Peyer's patch (tissue), 4 donors: Measurements from ENCODE around the gene CNRIP1.

ENCODE experiments used
- POLR2A ChIP-seq, 2 donors: fragments of 450-650 bp; IDR thresholded peaks; one replicate each; pipeline ENCODE4 v1.5.1; 2017; ENCODE audit warnings: antibody characterized with exemption in 2 of 2, mild to moderate bottlenecking in 2 of 2, moderate library complexity in 2 of 2
- TF ChIP-seq, protein P1 (sequence below), 6 experiments: fragments of 450-650 bp in 4 of 6; fragments of 200-600 bp in 2 of 6; sonication (generic) in 1 of 6; IDR thresholded peaks; one replicate each; pipeline ENCODE4 v1.5.1; 2017 to 2019; ENCODE audit warnings: antibody characterized with exemption in 6 of 6, mild to moderate bottlenecking in 3 of 6, moderate library complexity in 1 of 6

- TF ChIP-seq, protein P1, sequence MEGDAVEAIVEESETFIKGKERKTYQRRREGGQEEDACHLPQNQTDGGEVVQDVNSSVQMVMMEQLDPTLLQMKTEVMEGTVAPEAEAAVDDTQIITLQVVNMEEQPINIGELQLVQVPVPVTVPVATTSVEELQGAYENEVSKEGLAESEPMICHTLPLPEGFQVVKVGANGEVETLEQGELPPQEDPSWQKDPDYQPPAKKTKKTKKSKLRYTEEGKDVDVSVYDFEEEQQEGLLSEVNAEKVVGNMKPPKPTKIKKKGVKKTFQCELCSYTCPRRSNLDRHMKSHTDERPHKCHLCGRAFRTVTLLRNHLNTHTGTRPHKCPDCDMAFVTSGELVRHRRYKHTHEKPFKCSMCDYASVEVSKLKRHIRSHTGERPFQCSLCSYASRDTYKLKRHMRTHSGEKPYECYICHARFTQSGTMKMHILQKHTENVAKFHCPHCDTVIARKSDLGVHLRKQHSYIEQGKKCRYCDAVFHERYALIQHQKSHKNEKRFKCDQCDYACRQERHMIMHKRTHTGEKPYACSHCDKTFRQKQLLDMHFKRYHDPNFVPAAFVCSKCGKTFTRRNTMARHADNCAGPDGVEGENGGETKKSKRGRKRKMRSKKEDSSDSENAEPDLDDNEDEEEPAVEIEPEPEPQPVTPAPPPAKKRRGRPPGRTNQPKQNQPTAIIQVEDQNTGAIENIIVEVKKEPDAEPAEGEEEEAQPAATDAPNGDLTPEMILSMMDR (IDR thresholded peaks at IDR 0.05), result no peak
- no peak for TF ChIP-seq POLR2A (IDR thresholded peaks at IDR 0.05)
Observed at GRCh38 chr2:68320118-68320641, 431 bp upstream of the CNRIP1 start.
